Measurements from ENCODE around the gene RAD51D. TPM values are rescaled to one million over a fixed set of nuclear protein-coding genes. Genes with fewer than 3 reads are reported as not detected.

RAD51D gene
- polyA plus RNA-seq, 1 experiment = 14.3 TPM

DNA sequence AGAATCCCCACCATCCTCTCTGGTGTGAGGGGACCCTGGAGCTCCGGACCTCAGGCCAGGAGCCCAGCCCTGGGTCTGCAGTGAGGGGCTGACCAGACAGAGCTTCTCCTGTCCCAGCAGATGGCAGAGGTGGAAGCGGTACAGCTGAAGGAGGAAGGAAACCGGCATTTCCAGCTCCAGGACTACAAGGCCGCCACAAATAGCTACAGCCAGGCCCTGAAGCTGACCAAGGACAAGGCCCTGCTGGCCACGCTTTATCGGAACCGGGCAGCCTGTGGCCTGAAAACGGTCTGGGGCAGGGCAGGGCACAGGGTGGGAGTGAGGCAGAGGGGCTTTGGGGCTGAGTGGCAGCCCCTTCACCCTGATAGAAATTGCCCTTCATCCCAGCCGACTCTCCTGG lies 28.5 kb upstream of the RAD51D start:
- POLR2A ChIA-PET = no interaction called here
- TF ChIP-seq, protein P1, sequence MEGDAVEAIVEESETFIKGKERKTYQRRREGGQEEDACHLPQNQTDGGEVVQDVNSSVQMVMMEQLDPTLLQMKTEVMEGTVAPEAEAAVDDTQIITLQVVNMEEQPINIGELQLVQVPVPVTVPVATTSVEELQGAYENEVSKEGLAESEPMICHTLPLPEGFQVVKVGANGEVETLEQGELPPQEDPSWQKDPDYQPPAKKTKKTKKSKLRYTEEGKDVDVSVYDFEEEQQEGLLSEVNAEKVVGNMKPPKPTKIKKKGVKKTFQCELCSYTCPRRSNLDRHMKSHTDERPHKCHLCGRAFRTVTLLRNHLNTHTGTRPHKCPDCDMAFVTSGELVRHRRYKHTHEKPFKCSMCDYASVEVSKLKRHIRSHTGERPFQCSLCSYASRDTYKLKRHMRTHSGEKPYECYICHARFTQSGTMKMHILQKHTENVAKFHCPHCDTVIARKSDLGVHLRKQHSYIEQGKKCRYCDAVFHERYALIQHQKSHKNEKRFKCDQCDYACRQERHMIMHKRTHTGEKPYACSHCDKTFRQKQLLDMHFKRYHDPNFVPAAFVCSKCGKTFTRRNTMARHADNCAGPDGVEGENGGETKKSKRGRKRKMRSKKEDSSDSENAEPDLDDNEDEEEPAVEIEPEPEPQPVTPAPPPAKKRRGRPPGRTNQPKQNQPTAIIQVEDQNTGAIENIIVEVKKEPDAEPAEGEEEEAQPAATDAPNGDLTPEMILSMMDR (IDR thresholded peaks at IDR 0.05; ENCODE audit: low read depth, low read length) = no peak
- DNase-seq (ENCODE audit: low read depth, low spot score) = no peak
- Histone ChIP-seq H3K4me3 (ENCODE audit: low read depth, low read length) (no peak overlapping the region), H3K27ac (ENCODE audit: low read depth, low read length) (no peak overlapping the region), H3K9me3 (ENCODE audit: control insufficient read depth, insufficient read depth, low read length) (no peaks in the 10 kb centered on the region; the same call in 1 of the 2 replicates), H3K27me3 (ENCODE audit: control insufficient read depth, insufficient read depth, low read length) (peaks cover 12% of the 10 kb centered on the region)
- CTCF ChIA-PET = interaction anchor here (0.6 to 1.4 kb wide), 2 partner anchors 96 to 391 kb away, joined by 3 to 6 read pairs; no protein-coding TSS in a partner anchor

DNA sequence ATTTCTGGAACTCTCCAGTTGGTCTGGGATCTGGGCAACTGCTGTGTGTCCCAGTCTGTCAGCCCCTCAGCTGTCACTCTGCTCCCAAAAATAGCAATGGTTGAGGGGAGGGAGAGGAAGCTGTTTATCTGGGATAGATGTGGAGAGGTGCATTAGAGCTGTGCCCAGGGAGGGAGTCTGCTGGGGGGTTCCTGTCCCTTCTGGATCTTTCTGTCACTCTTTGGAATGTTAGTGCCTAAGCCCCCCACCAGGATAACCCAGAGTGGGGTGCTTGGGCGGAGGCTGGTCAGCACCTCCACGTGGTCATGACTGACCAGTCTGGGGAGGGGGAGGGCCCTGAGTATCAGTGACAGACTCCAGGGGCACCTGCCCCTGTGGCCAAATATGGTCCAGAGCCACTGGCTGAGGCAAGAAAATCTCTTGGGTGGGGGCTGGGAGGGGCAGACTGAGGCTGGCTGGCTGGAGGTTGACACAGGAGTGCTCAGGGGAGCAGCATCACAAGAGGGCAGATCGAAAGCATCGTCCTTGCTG lies 27.8 kb upstream of the RAD51D start, which contains the start of gene UNC45B:
Gene UNC45B, plus strand, starts transcription at position 443 of the 531 bp plus-strand sequence. CDS start 447 bp downstream, outside the sequence.
- DNase-seq (ENCODE audit: low read depth, low spot score) = no peak
- POLR2A ChIA-PET = interaction anchor here (0.6 kb wide), 1 partner anchor 24 kb away, joined by 3 read pairs; no protein-coding TSS in a partner anchor
- CTCF ChIA-PET = interaction anchor here (1.4 kb wide), 1 partner anchor 392 kb away, joined by 6 read pairs; no protein-coding TSS in a partner anchor
- TF ChIP-seq, protein P1 (IDR thresholded peaks at IDR 0.05; ENCODE audit: low read depth, low read length) = no peak
- H3K27me3 ChIP-seq (ENCODE audit: control insufficient read depth, insufficient read depth, low read length) = peaks cover 12% of the 10 kb centered on the region
- H3K9me3 ChIP-seq (ENCODE audit: control insufficient read depth, insufficient read depth, low read length) = no peaks in the 10 kb centered on the region; the same call in 1 of the 2 replicates
- H3K4me3 ChIP-seq (ENCODE audit: low read depth, low read length) = no peak within 1 kb of the TSS
- H3K27ac ChIP-seq (ENCODE audit: low read depth, low read length) = no peak within 1 kb of the TSS

DNA sequence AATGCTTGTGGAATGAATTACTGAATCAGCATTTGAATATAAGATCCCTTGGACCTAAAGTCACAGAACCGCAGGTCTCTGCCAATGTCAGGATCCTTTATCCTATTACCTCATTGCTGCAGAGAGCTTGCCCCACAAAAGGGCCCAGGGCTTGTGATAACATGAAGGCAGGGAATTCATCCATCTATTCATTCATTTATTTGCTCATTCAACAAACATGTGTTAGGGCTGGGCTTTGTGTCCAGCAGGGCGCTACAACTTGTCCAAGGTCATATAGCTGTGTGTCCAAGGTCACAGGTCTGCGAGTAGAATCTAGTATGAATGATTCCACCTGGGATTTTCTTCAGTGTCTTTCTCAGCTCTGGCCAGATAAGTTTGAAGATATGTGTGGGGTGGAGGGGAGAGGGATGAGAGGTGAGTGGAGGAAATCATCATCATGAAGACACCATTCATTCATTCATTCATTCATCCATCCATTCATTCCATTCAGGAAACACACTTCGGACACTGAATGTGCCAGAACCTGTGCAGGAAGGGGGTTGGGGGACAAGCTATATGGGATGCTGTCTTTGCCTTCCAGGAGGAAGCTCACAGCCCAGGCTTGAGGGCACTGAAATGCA lies 26.7 kb upstream of the RAD51D start:
- peaks cover 3% of the 10 kb centered on the region; the same call in 1 of the 2 replicates for H3K9me3 ChIP-seq (ENCODE audit: control insufficient read depth, insufficient read depth, low read length)
- TF ChIP-seq, protein P1 (IDR thresholded peaks at IDR 0.05; ENCODE audit: low read depth, low read length) = no peak
- no peak overlapping the region for H3K4me3 ChIP-seq (ENCODE audit: low read depth, low read length)
- no peak for DNase-seq (ENCODE audit: low read depth, low spot score)
- POLR2A ChIA-PET = no interaction called here
- H3K27me3 ChIP-seq (ENCODE audit: control insufficient read depth, insufficient read depth, low read length) = peaks cover 12% of the 10 kb centered on the region
- no peak overlapping the region for H3K27ac ChIP-seq (ENCODE audit: low read depth, low read length)
- CTCF ChIA-PET = interaction anchor here (0.7 kb wide), 1 partner anchor 167 kb away, joined by 3 read pairs; no protein-coding TSS in a partner anchor

DNA sequence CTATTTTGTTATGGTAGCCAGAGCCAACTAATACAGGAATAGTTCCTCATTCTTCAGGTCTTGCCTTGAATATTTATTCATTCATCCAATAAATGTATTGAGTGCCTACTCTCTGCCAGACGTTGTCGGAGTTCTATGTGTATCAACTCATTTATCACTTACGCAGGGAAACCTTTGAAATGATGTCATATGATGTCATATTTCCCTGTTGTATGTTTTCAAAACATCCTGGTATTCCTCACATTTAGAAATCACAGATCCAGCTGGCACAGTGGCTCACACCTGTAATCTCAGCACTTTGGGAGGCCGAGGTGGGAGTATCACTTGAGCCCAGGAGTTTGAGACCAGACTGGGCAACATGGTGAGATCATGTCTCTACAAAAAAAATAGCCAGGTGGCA lies 25.2 kb upstream of the RAD51D start:
- H3K27me3 ChIP-seq (ENCODE audit: control insufficient read depth, insufficient read depth, low read length) = peaks cover 8% of the 10 kb centered on the region
- TF ChIP-seq, protein P1 (IDR thresholded peaks at IDR 0.05; ENCODE audit: low read depth, low read length) = no peak
- DNase-seq (ENCODE audit: low read depth, low spot score) = no peak
- H3K9me3 ChIP-seq (ENCODE audit: control insufficient read depth, insufficient read depth, low read length) = peaks cover 3% of the 10 kb centered on the region; the same call in 1 of the 2 replicates
- no peak overlapping the region for H3K27ac ChIP-seq (ENCODE audit: low read depth, low read length)
- no peak overlapping the region for H3K4me3 ChIP-seq (ENCODE audit: low read depth, low read length)
- ChIA-PET POLR2A (no interaction called here), CTCF (no interaction called here)

DNA sequence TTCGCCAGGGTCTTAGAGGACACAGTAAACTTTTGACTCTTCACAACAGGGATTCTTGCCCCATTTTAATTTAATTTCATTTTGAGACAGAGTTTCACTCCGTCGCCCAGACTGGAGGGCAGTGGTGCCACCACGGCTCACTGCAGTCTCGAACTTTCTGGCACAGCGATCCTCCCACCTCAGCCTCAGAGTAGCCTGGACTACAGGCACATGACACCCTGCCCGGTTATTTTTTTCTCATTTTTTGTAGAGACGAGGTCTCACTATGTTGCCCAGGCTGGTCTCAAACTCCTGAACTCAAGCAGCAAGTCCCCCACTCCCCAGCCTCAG lies 22.8 kb upstream of the RAD51D start:
- H3K4me3 ChIP-seq (ENCODE audit: low read depth, low read length) = peak overlapping the region; percentile 97
- ChIA-PET POLR2A (no interaction called here), CTCF (interaction anchor here (0.5 to 1.9 kb wide), 4 partner anchors 14 to 121 kb away, joined by 3 to 8 read pairs (median 6); no protein-coding TSS in a partner anchor)
- no peak overlapping the region for H3K27ac ChIP-seq (ENCODE audit: low read depth, low read length)
- no peak for DNase-seq (ENCODE audit: low read depth, low spot score)
- H3K9me3 ChIP-seq (ENCODE audit: control insufficient read depth, insufficient read depth, low read length) = peaks cover 3% of the 10 kb centered on the region; the same call in 1 of the 2 replicates
- H3K27me3 ChIP-seq (ENCODE audit: control insufficient read depth, insufficient read depth, low read length) = peaks cover 4% of the 10 kb centered on the region
- TF ChIP-seq, protein P1 (IDR thresholded peaks at IDR 0.05; ENCODE audit: low read depth, low read length) = no peak
